ENCODE results near the gene RHBDF1.

RHBDF1 gene

GRCh38 chr16:91484-91883 lies 19.1 kb upstream of the RHBDF1 start:
- DNase-seq, result no peak

GRCh38 chr16:89391-90302 lies 17.2 kb upstream of the RHBDF1 start:
- no peak for DNase-seq

- DNase-seq, result no peak
Measured at GRCh38 chr16:88613-89012, 16.2 kb upstream of the RHBDF1 start.

- no peak for DNase-seq
Measured at GRCh38 chr16:86483-86952, 14.1 kb upstream of the RHBDF1 start.

- DNase-seq, result no peak
Measured at GRCh38 chr16:85865-86264, 13.4 kb upstream of the RHBDF1 start.

- DNase-seq, result no peak
Measured at GRCh38 chr16:85407-85782, 13.0 kb upstream of the RHBDF1 start.

- DNase-seq, result no peak
Measured at GRCh38 chr16:84718-85406, 12.4 kb upstream of the RHBDF1 start.

GRCh38 chr16:83781-84615 lies 11.6 kb upstream of the RHBDF1 start:
- DNase-seq, result no peak

GRCh38 chr16:83060-83603 lies 10.7 kb upstream of the RHBDF1 start:
- no peak for DNase-seq

GRCh38 chr16:79151-80054 lies 7.0 kb upstream of the RHBDF1 start:
- DNase-seq, result no peak

GRCh38 chr16:78444-79150 lies 6.2 kb upstream of the RHBDF1 start:
- DNase-seq, result no peak

- peak; percentile 71 to 85 for DNase-seq
Measured at GRCh38 chr16:77807-78443, 5.5 kb upstream of the RHBDF1 start, which contains the start of gene MPG. Gene MPG (plus strand): TSS chr16:78225. CDS start chr16:78310, 85 bp downstream.

GRCh38 chr16:77273-77806 lies 4.9 kb upstream of the RHBDF1 start:
- DNase-seq, result no peak

- DNase-seq, result no peak
Measured at GRCh38 chr16:76535-77272, 4.3 kb upstream of the RHBDF1 start.

- no peak for DNase-seq
Measured at GRCh38 chr16:75580-76501, 3.4 kb upstream of the RHBDF1 start.

GRCh38 chr16:74747-75334 lies 2.4 kb upstream of the RHBDF1 start:
- DNase-seq, result no peak

GRCh38 chr16:74051-74746 lies 1.8 kb upstream of the RHBDF1 start:
- DNase-seq, result no peak
